PC-9 (cell line): ENCODE results near the gene JADE3.

Experiments
- EZH2 ChIP-seq: fragments of 200-600 bp; sonication (generic); IDR thresholded peaks from 2 replicates; pipeline ENCODE4 v1.8.0; 2017; ENCODE audit warnings: antibody characterized with exemption, low read depth
- TF ChIP-seq, protein P1 (sequence below): fragments of 200-600 bp; sonication (generic); conservative IDR thresholded peaks from 2 replicates; pipeline ENCODE4 v1.6.1; 2017; ENCODE audit warnings: mixed run types, antibody characterized with exemption, mild to moderate bottlenecking, moderate library complexity

DNA sequence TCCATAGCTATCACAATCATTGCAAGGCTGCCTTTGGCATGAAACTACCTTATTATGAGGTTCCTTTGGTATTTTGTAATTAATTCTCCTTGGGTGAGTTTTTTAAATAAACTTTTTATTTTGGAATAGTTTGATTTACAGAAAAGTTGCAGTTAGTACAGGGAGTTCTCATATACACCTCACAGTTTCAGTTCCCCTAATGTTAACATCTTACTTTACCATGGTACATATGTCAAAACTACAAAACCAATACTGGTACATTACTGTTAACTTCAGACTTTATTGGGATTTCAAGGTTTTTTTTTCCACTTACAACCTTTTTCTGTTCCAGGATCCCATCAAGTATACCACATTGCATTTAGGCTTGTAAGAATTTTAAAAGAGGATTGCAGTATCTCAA lies 114.0 kb downstream of the JADE3 start:
- TF ChIP-seq, protein P1, sequence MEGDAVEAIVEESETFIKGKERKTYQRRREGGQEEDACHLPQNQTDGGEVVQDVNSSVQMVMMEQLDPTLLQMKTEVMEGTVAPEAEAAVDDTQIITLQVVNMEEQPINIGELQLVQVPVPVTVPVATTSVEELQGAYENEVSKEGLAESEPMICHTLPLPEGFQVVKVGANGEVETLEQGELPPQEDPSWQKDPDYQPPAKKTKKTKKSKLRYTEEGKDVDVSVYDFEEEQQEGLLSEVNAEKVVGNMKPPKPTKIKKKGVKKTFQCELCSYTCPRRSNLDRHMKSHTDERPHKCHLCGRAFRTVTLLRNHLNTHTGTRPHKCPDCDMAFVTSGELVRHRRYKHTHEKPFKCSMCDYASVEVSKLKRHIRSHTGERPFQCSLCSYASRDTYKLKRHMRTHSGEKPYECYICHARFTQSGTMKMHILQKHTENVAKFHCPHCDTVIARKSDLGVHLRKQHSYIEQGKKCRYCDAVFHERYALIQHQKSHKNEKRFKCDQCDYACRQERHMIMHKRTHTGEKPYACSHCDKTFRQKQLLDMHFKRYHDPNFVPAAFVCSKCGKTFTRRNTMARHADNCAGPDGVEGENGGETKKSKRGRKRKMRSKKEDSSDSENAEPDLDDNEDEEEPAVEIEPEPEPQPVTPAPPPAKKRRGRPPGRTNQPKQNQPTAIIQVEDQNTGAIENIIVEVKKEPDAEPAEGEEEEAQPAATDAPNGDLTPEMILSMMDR, result no peak
- TF ChIP-seq EZH2, result no peak
